Measurements from ENCODE around the gene NTRK2.

- TF ChIP-seq, protein P1, sequence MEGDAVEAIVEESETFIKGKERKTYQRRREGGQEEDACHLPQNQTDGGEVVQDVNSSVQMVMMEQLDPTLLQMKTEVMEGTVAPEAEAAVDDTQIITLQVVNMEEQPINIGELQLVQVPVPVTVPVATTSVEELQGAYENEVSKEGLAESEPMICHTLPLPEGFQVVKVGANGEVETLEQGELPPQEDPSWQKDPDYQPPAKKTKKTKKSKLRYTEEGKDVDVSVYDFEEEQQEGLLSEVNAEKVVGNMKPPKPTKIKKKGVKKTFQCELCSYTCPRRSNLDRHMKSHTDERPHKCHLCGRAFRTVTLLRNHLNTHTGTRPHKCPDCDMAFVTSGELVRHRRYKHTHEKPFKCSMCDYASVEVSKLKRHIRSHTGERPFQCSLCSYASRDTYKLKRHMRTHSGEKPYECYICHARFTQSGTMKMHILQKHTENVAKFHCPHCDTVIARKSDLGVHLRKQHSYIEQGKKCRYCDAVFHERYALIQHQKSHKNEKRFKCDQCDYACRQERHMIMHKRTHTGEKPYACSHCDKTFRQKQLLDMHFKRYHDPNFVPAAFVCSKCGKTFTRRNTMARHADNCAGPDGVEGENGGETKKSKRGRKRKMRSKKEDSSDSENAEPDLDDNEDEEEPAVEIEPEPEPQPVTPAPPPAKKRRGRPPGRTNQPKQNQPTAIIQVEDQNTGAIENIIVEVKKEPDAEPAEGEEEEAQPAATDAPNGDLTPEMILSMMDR (IDR thresholded peaks at IDR 0.05), result no peak
- no peak for TF ChIP-seq EP300 (IDR thresholded peaks at IDR 0.05)
These were observed 285.6 kb downstream of the NTRK2 start for GRCh38 chr9:84955155-84955554.
